Activated CD8-positive, alpha-beta memory T cell treated with anti-CD3 and anti-CD28 coated beads, Interleukin-2, amount 50 U/mL, for 24 hours (primary cell): Measurements from ENCODE around the gene ISCU.

ENCODE experiments used
- DNase-seq: peaks from one replicate; pipeline ENCODE4 v3.0.0-alpha.2; 2020; ENCODE audit errors: extremely low read depth

ISCU gene

GRCh38 chr12:108603743-108604142 is 41.3 kb downstream of the ISCU start:
- DNase-seq, result no peak

GRCh38 chr12:108604208-108604941 is 42.0 kb downstream of the ISCU start:
- no peak for DNase-seq

- no peak for DNase-seq
Observed at GRCh38 chr12:108605000-108605689, 42.7 kb downstream of the ISCU start.

- DNase-seq, result no peak
Observed at GRCh38 chr12:108605690-108606406, 43.5 kb downstream of the ISCU start.

GRCh38 chr12:108606492-108606891 is 44.1 kb downstream of the ISCU start:
- no peak for DNase-seq

GRCh38 chr12:108607981-108608600 is 45.7 kb downstream of the ISCU start:
- DNase-seq, result no peak

GRCh38 chr12:108608616-108609015 is 46.2 kb downstream of the ISCU start:
- no peak for DNase-seq

- DNase-seq, result no peak
Observed at GRCh38 chr12:108609537-108610335, 47.3 kb downstream of the ISCU start.

- DNase-seq, result no peak
Observed at GRCh38 chr12:108610336-108610815, 48.0 kb downstream of the ISCU start.

GRCh38 chr12:108610856-108611605 is 48.6 kb downstream of the ISCU start:
- no peak for DNase-seq

GRCh38 chr12:108611884-108612415 is 49.6 kb downstream of the ISCU start:
- no peak for DNase-seq

GRCh38 chr12:108612788-108613282 is 50.4 kb downstream of the ISCU start:
- no peak for DNase-seq

- no peak for DNase-seq
Observed at GRCh38 chr12:108613548-108613947, 51.2 kb downstream of the ISCU start.

- no peak for DNase-seq
Observed at GRCh38 chr12:108614041-108614440, 51.6 kb downstream of the ISCU start.

GRCh38 chr12:108614639-108615038 is 52.2 kb downstream of the ISCU start:
- no peak for DNase-seq

GRCh38 chr12:108615918-108616317 is 53.5 kb downstream of the ISCU start:
- no peak for DNase-seq

GRCh38 chr12:108616359-108616758 is 54.0 kb downstream of the ISCU start:
- DNase-seq, result no peak

- peak; percentile 63 for DNase-seq
Observed at GRCh38 chr12:108616941-108617858, 54.8 kb downstream of the ISCU start.
